H9 (cell line): ENCODE data around the gene CD27. TPM values are rescaled to one million over a fixed set of nuclear protein-coding genes. Genes with fewer than 3 reads are reported as not detected.
"Not testable (repeated sequence)": the region's sequence is repeated elsewhere in the genome, so short reads cannot be mapped to it uniquely, and the experiment has no call there.

Experiments
- DNase-seq: peaks from one replicate; pipeline ENCODE4 v3.0.0-alpha.2; 2017
- H2AFZ ChIP-seq: one replicate; pipeline ENCODE4 v1.6.1; 2013; ENCODE audit warnings: mild to moderate bottlenecking, low read length, control low read depth, moderate library complexity
- H2AK5ac ChIP-seq: 2 replicates; pipeline ENCODE4 v1.6.1; 2013; ENCODE audit warnings: low read length, control low read depth, mixed read lengths; ENCODE audit not compliant: insufficient read length
- H2BK120ac ChIP-seq: one replicate; pipeline ENCODE4 v1.6.1; 2013; ENCODE audit warnings: low read depth, mild to moderate bottlenecking, low read length, control low read depth, inconsistent platforms; ENCODE audit not compliant: poor library complexity, severe bottlenecking
- H2BK12ac ChIP-seq: 2 replicates; pipeline ENCODE4 v1.6.1; 2013; ENCODE audit warnings: low read length, control low read depth, mixed read lengths, low read depth; ENCODE audit not compliant: insufficient read length
- H2BK15ac ChIP-seq: 2 replicates; pipeline ENCODE4 v1.6.1; 2013; ENCODE audit warnings: low read depth, low read length, control low read depth
- H2BK20ac ChIP-seq: one replicate; pipeline ENCODE4 v1.6.1; 2013; ENCODE audit warnings: low read depth, mild to moderate bottlenecking, low read length, control low read depth, inconsistent platforms; ENCODE audit not compliant: poor library complexity, severe bottlenecking
- H2BK5ac ChIP-seq: 2 replicates; pipeline ENCODE4 v1.6.1; 2013; ENCODE audit warnings: low read length, control low read depth, mixed read lengths; ENCODE audit not compliant: insufficient read length
- H3K14ac ChIP-seq: 2 replicates; pipeline ENCODE4 v1.6.1; 2013; ENCODE audit warnings: low read length, control low read depth; ENCODE audit not compliant: insufficient read depth
- H3K18ac ChIP-seq: 2 replicates; pipeline ENCODE4 v1.6.1; 2013; ENCODE audit warnings: low read depth, mild to moderate bottlenecking, mixed read lengths, low read length, control low read depth; ENCODE audit not compliant: insufficient read length
- H3K23ac ChIP-seq: 2 replicates; pipeline ENCODE4 v1.6.1; 2013; ENCODE audit warnings: low read length, control low read depth, mixed read lengths, low read depth; ENCODE audit not compliant: insufficient read length
- H3K23me2 ChIP-seq: 2 replicates; pipeline ENCODE4 v1.6.1; 2013; ENCODE audit warnings: low read depth, mild to moderate bottlenecking, mixed read lengths, low read length, control low read depth; ENCODE audit not compliant: insufficient read length, poor library complexity, severe bottlenecking
- H3K27ac ChIP-seq: 2 replicates; pipeline ENCODE4 v1.5.1; 2013; ENCODE audit warnings: low read length, control low read depth, mixed read lengths, low read depth; ENCODE audit not compliant: insufficient read length
- H3K27me3 ChIP-seq: 2 replicates; pipeline ENCODE4 v1.6.1; 2013; ENCODE audit warnings: low read length, control low read depth, inconsistent platforms; ENCODE audit not compliant: insufficient read depth
- H3K4ac ChIP-seq: 2 replicates; pipeline ENCODE4 v1.6.1; 2013; ENCODE audit warnings: low read depth, mild to moderate bottlenecking, control low read depth, inconsistent platforms, low read length, moderate library complexity
- H3K4me1 ChIP-seq: 2 replicates; pipeline ENCODE4 v1.6.1; 2013; ENCODE audit warnings: low read length, control low read depth, inconsistent platforms; ENCODE audit not compliant: insufficient read depth
- H3K4me2 ChIP-seq: 2 replicates; pipeline ENCODE4 v1.6.1; 2013; ENCODE audit warnings: low read length, control low read depth, mixed read lengths; ENCODE audit not compliant: insufficient read length, insufficient read depth
- H3K56ac ChIP-seq: 2 replicates; pipeline ENCODE4 v1.6.1; 2013; ENCODE audit warnings: low read depth, mild to moderate bottlenecking, mixed read lengths, low read length, control low read depth; ENCODE audit not compliant: insufficient read length
- H3K79me1 ChIP-seq: 2 replicates; pipeline ENCODE4 v1.6.1; 2013; ENCODE audit warnings: low read depth, mild to moderate bottlenecking, moderate library complexity, low read length, control low read depth, inconsistent platforms; ENCODE audit not compliant: insufficient read depth, poor library complexity, severe bottlenecking
- H3K79me2 ChIP-seq: 2 replicates; pipeline ENCODE4 v1.6.1; 2013; ENCODE audit warnings: low read length, control low read depth, inconsistent platforms; ENCODE audit not compliant: insufficient read depth
- H3K9ac ChIP-seq: 2 replicates; pipeline ENCODE4 v1.6.1; 2013; ENCODE audit warnings: low read length, control low read depth, mixed read lengths; ENCODE audit not compliant: insufficient read length; ENCODE audit errors: extremely low read depth
- H3K9me3 ChIP-seq: one replicate; pipeline ENCODE4 v1.6.1; 2013; ENCODE audit warnings: low read depth, low read length, inconsistent platforms; ENCODE audit not compliant: control insufficient read depth
- H3T11ph ChIP-seq: one replicate; pipeline ENCODE4 v1.6.1; 2013; ENCODE audit warnings: mild to moderate bottlenecking, low read length, control low read depth, inconsistent platforms
- H4K20me1 ChIP-seq: one replicate; pipeline ENCODE4 v1.6.1; 2013; ENCODE audit not compliant: control insufficient read depth, insufficient read length, insufficient read depth
- H4K5ac ChIP-seq: 2 replicates; pipeline ENCODE4 v1.6.1; 2013; ENCODE audit warnings: low read depth, mild to moderate bottlenecking, mixed read lengths, low read length, control low read depth; ENCODE audit not compliant: insufficient read length
- H4K8ac ChIP-seq: replicated peaks from 2 replicates; pipeline ENCODE4 v1.6.1; 2013; ENCODE audit warnings: low read length, control low read depth, mixed read lengths, low read depth; ENCODE audit not compliant: insufficient read length
- H4K91ac ChIP-seq: 2 replicates; pipeline ENCODE4 v1.6.1; 2013; ENCODE audit warnings: low read depth, mild to moderate bottlenecking, moderate library complexity, mixed read lengths, low read length, control low read depth; ENCODE audit not compliant: insufficient read length
- H3K27ac Mint-ChIP-seq, 3 experiments: 2 replicates in 2 of 3; 3 replicates in 1 of 3; pipeline ENCODE4 v1.8.0; 2020 to 2021; ENCODE audit warnings: mixed read lengths in 3 of 3, mild to moderate bottlenecking in 1 of 3, moderate library complexity in 1 of 3
- H3K27me3 Mint-ChIP-seq: 2 replicates; pipeline ENCODE4 v1.8.0; 2021; ENCODE audit warnings: low read depth, mild to moderate bottlenecking, moderate library complexity, mixed read lengths
- H3K36me3 Mint-ChIP-seq, 3 experiments: 2 replicates in 2 of 3; 3 replicates in 1 of 3; pipeline ENCODE4 v1.8.0; 2020 to 2021; ENCODE audit warnings: low read depth in 3 of 3, mixed read lengths in 3 of 3; ENCODE audit not compliant: insufficient read depth in 1 of 3
- H3K4me1 Mint-ChIP-seq, 2 experiments: 2 replicates each; pipeline ENCODE4 v1.8.0; 2020; ENCODE audit warnings: mixed read lengths in 2 of 2
- H3K4me3 Mint-ChIP-seq, 2 experiments: 2 replicates in 1 of 2; 3 replicates in 1 of 2; pipeline ENCODE4 v1.8.0; 2020 to 2021; ENCODE audit warnings: mild to moderate bottlenecking in 2 of 2, mixed read lengths in 2 of 2, moderate library complexity in 1 of 2
- H3K9me3 Mint-ChIP-seq, 2 experiments: 2 replicates in 1 of 2; 3 replicates in 1 of 2; pipeline ENCODE4 v1.8.0; 2020; ENCODE audit warnings: mild to moderate bottlenecking in 2 of 2, mixed read lengths in 2 of 2, moderate library complexity in 1 of 2
- WGBS: extraction: QIAGEN DNeasy Blood & Tissue Kit; methylation state at CpG from one replicate; pipeline ENCODE4 v1.1.7; 2013; ENCODE audit warnings: missing lambda C conversion rate, low lambda C conversion rate, mixed read lengths; ENCODE audit not compliant: insufficient read length; ENCODE audit errors: extremely low coverage; 5-methylcytosine and 5-hydroxymethylcytosine counted together
- total RNA-seq: library from RNA; stranded (reverse); gene quantifications from 2 replicates; pipeline ENCODE4 v1.2.1, GENCODE V29; 2021

The CD27 gene
- total RNA-seq, 1 experiment from 2014 or later = 0.37 TPM

- H2AK5ac ChIP-seq, H3K4me2 ChIP-seq, H3K56ac ChIP-seq, H3K18ac ChIP-seq, H3K27me3 ChIP-seq, DNase-seq, H2BK120ac ChIP-seq, H3K4me1 ChIP-seq, H4K5ac ChIP-seq, H3K79me1 ChIP-seq, H3K27ac Mint-ChIP-seq, H4K20me1 ChIP-seq, H2BK5ac ChIP-seq, H3K23me2 ChIP-seq, H2AFZ ChIP-seq, H3K79me2 ChIP-seq, H2BK15ac ChIP-seq, H3K4me3 Mint-ChIP-seq, H3K27ac ChIP-seq, H3K9me3 ChIP-seq, H3K14ac ChIP-seq, H3K23ac ChIP-seq, H4K8ac ChIP-seq, H3K9me3 Mint-ChIP-seq, H3K9ac ChIP-seq, H2BK20ac ChIP-seq, H4K91ac ChIP-seq, H3T11ph ChIP-seq, H3K4ac ChIP-seq, H2BK12ac ChIP-seq: not testable (repeated sequence)
- WGBS = no CpG with 5 or more reads among the region's 9 CpGs
- peaks cover 18 to 24% of the 10 kb centered on the region in 2 experiments for H3K4me1 Mint-ChIP-seq
- H3K27me3 Mint-ChIP-seq = peaks cover 16% of the 10 kb centered on the region
- H3K36me3 Mint-ChIP-seq = peaks cover 25 to 48% (median 34%) of the 10 kb centered on the region in 3 experiments
Observed at GRCh38 chr12:6467571-6468282, 23.0 kb downstream of the CD27 start.
